HG02938 (cell line): ENCODE data around the gene SLC2A9.
"Not testable (repeated sequence)": the region's sequence is repeated elsewhere in the genome, so short reads cannot be mapped to it uniquely, and the experiment has no call there.

Experiments
- ATAC-seq: cut with Tn5 transposase; IDR thresholded peaks from one replicate; pipeline ENCODE4 v1.9.1; 2021; ENCODE audit warnings: mild to moderate bottlenecking, moderate library complexity; ENCODE audit not compliant: unreplicated experiment

Gene SLC2A9

GRCh38 chr4:9932771-9933170 is 88.5 kb downstream of the SLC2A9 start:
- no peak for ATAC-seq

DNA sequence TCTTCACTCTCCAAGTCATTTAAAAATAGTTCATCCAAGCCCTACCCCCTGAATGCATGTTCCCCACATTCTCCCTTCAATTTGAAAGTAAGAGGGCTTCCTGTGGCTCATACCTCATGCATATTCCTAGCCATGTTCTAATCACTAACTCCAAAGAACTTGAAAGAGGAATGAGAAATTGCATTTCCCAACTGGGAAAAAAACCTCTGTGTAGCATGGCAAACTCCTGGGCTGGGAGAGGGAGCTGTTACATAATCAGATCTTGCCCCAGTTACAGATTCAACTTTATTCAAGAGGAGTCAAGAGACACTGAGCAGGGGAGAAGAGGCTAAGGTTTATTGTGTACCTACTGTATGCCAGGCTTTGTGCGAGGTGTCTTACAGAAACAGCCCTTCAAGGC is 90.2 kb downstream of the SLC2A9 start:
- ATAC-seq: no peak

- no peak for ATAC-seq
Measured at GRCh38 chr4:9929111-9929510, 92.2 kb downstream of the SLC2A9 start.

GRCh38 chr4:9927341-9928007 is 93.8 kb downstream of the SLC2A9 start:
- ATAC-seq: no peak

DNA sequence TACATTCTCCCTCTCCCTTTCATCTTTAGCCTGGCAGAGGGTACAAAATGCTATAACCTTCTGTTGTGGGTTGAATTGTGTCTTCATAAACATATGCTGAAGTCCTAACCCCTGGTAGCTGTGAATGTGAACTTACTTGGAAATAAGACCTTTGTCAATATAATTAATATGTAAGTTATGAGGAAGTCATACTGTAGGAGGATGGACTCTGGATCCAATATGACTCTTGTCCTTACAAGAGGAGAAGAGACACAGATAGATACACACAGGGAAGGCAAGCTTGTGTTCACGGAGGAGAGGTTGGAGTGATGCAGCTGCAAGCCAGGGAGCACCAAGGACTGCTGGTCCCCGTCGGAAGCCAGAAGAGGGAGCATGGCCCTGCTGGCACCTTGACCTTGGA is 94.7 kb downstream of the SLC2A9 start:
- no peak for ATAC-seq

DNA sequence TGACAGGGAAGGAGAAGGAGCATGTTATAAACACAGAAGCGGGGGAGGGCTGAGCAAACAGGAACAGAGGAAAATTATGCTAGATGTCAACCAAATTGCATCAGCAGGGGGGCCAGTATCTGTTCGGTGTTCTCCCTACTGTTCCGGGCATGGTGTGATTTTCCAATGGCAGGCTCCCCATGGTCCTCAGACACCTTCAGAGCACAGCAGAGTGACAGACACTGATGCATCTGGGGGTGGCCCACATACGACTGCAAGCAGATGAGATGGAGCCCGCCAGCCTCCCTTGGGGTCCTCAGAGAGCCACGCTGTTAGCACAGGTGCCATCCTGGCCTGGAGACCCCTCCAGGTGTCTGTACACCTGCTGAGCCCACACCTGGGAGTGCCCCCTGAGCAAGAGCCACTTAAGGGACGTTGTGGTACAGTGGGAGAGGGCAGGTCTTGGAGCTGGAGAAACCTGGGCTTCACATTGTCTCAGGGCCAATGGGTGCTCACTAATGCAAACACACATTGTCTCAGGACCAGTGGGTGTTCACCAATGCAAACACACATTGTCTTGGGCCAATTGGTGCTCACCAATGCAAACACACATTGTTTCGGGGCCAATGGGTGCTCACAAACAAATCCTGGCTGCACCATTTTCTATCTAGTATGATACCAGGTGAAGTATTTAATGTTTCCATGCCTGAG is 95.4 kb downstream of the SLC2A9 start:
- no peak for ATAC-seq

DNA sequence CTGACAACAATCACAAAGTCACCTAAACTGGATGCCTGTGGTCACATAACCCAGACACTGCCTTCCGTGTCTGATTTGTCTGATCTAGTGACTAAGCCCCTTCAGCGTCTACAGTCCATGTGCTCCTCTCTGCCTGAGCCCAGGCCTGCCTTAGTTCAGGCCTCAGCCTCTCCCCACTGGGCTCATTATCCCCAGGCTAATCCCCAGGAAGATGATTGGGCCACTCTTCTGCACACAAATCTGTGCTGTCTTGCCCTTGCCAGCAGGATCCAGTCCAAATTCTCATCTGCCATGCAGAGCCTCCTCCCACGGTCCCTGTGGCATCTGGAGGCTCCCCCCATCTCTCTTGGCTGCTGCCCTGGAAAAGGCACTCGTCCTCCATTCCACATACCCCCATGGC is 96.5 kb downstream of the SLC2A9 start:
- ATAC-seq: no peak

- ATAC-seq: no peak
Measured at GRCh38 chr4:9923195-9923812, 98.0 kb downstream of the SLC2A9 start.

DNA sequence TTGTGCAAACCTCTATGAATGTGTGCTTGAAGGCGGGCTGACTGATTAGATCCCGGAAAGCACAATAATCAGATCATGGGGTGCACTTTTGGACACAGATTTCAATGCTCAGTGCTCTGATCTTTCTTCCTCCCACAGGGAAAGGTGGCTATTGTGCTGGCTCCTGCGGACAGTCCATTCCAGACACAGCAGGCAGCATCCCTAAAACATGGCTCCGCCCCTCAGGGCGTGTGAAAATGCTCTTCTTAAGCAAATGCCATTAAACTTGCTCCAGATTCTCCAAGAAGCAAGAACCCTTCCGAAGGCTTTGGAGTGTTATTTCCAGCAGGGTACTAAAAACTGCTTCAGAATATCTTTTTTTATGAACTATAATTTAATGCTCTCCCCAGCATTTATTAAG is 100.0 kb downstream of the SLC2A9 start:
- ATAC-seq: no peak

DNA sequence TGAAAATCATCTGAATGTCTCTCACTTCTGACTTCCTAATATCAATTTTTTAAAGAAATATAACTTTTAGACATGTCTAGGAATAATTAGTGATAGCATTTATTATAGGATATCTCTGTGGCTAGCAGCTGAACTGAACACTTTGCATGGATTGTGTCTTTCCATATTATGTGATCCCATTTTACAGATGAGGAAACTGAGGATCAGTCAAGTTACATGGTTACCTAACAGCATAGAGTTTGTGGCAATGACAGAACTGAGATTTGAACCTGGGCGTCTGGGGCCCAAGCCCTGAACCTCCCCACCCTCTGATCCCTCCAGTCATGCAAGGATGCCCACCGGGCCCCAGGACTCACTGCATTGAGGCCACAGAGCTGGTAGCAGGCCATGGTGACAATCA is 101.3 kb downstream of the SLC2A9 start:
- no peak for ATAC-seq

DNA sequence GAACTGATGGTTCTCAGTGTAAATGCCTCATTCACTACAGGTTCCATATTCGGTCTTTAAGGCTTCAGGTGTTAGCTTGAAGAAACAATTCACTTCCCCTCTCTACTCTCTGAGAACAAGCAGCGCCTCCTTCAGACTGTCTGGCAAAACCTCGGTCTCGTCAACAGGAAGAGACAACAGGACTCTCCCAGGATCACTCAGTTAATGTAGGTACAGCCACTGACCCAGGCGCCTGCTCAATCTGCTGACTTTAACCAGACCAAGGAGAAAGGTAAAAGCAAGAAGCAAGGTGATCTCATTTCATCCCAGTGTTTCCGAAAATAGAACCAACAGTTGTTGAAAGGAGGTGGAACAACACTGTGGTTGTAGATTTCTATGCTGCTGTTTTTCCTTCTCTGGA is 102.2 kb downstream of the SLC2A9 start:
- ATAC-seq: no peak

- ATAC-seq: no peak
Measured at GRCh38 chr4:9918484-9918883, 102.8 kb downstream of the SLC2A9 start.

DNA sequence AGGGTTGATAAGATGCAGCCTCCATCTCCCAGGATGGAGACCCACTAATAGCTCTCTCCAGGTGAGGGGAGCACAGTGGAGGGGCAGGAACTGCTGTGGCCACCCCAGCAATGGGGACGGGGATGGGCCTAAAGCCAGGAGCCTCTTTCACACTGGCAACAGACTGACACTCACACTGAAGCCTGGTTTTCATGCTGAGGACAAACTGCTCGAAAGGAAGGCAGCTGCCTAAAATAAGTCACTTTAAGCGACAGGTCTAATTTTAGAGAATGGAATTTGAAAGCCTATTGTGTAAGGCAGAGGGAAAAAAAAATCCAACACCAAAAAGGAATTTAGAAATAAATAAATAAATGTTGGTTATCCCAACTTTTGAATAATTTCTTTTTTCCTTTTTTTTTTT is 104.4 kb downstream of the SLC2A9 start:
- ATAC-seq: no peak

DNA sequence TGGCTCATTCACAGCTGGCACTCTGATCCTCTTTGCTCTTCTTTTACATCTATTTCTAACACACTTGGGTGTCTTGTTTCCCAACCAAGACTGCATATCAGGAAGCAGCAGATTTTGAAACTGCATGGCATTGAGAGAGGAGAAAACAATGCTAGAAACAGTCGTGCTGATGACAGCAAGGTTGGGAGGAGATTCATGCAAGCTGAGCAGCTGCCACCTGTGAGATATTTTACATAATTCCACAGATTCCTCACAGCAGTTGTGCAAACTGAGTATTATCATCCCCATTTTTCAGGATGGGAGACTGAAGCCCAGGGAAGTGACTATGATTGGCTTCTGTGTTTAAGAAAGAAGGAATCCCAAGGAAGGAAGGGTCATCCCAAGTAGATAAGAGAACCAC is 105.0 kb downstream of the SLC2A9 start:
- ATAC-seq: no peak

DNA sequence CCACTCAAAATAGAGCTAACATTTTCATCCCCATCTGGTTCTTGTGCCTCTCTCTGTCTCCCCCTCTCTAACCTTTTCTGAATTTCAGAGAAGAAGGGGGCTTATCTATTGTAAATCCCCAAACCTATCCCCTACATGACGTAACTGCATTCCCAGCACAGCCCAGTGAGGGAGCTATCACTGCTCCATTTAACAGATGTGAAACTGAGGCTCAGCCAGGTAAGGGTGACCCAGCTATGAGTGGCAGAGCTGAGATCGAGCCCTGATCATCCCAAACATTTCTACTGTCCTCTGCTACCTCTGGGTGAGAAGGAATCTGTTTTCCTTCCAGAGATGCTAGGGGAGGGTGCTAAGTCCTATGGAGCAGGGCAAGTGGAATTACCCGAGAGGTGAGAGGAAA is 107.5 kb downstream of the SLC2A9 start:
- no peak for ATAC-seq

- no peak for ATAC-seq
Measured at GRCh38 chr4:9906996-9907395, 114.3 kb downstream of the SLC2A9 start.

DNA sequence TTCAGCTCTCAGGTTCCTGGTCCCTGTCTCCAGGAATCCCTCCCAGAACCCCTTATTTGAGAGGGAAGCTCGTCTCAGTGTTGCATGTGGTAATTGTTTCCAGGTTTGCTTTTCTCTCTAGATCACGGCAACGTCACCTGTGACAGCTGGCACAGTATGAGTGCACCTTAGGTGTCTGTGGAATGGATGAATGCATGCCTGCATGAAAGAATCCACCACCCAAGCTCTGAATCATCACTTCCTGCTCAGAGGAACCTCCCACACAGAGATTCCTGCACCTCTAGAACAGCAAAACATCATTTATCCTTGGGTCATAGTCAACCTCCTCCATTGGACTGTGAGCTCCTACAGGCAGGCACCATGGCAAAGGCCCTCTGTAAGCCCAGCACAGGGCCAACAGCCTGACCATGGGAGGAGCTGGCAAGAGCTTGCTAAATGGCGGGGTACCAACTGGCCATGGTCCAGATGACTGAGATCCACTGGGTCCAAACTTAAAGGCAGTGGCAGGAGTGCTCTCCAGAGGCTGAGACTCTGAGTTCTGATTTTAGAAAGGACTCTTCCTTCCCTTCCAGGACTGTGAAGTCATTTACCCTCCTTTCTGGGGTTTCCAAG is 116.2 kb downstream of the SLC2A9 start:
- no peak for ATAC-seq

- ATAC-seq: no peak
Measured at GRCh38 chr4:9903317-9903716, 118.0 kb downstream of the SLC2A9 start.

GRCh38 chr4:9901257-9901656 is 120.0 kb downstream of the SLC2A9 start:
- ATAC-seq: no peak

DNA sequence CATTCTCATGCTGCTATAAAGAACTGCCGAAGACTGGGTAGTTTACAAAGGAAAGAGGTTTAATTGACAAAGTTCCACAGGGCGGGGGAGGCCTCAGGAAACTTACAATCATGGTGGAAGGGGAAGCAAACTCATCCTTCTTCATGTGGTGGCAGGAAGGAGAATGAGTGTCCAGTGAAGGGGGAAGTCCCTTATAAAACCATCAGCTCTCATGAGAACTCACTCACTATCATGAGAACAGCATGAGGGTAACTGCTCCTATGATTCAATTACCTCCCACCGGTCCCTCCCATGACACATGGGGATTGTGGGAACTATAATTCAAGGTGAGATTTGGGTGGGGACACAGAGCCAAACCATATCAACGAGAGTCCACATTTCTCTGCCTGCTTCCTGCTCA is 120.7 kb downstream of the SLC2A9 start:
- not testable (repeated sequence) for ATAC-seq

DNA sequence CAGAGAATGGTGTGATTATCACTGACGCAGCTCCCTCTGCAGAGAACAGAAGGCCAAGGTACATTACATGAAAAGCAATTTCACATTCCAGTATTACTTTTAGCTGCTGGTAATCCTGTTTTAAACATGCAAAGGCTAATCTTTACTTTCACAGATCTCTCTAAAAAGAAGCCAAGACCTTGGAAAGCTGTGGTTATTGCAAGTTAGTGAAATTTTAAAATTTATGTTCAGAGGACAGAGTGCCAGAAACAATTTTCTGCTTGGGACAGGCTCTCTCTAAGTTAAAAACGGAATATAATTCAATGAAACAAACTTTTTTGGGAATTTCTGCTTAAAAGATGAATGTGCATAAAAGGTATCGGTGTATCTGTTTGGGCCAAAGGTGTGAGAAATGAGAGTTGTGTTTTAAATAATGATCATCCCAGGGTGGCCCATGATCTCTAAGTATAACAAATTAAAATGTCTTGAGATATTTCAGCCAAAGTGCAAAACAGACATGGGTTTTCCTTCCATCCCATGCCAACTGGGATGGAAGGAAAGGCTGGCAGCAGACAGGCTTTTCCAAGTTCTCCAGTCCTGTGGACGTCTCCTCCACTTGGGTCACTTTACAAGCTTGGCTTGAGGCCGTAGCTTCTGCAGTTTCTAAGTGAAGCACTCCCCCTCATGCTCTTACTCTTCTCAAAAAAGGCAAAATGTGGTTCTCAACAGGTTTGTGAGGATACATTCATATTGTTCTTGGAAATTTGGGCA is 121.8 kb downstream of the SLC2A9 start:
- ATAC-seq: no peak
